ENCODE results near the gene CPNE9.

Gene CPNE9

DNA sequence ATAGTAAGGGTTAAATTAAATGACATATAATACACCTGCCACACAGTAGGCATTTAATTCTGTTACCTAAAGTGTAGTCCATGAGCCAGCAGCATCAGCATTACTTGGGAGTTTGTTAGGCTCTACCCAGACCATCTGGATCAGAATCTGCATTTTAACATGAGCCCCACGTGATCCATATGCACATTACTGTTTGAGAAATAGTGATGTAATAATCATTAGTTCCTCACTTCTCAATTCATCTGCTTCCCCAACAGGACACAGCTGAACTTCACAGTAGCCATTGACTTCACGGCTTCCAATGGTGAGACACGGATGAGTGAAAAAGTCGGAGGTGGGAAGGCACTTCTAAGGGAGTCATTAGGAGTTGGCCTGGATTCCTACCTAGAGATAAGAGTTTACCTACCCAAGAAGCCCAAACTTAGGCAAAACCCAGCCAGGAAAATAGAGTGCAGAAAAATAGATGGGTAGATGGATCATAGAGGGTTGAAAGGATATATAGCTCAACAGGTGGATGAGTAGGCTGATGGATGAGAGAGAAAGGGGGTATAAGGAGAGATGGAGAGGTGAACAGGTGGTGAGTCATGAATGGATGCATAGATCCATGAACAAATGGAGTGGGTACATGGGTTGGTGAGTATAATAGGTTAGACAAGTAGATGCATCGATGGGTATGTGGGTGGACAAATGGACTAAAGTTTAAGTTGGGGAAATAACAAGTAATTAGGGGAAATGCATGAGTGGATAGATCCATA lies 13.3 kb downstream of the CPNE9 start:
- no peak for DNase-seq

DNA sequence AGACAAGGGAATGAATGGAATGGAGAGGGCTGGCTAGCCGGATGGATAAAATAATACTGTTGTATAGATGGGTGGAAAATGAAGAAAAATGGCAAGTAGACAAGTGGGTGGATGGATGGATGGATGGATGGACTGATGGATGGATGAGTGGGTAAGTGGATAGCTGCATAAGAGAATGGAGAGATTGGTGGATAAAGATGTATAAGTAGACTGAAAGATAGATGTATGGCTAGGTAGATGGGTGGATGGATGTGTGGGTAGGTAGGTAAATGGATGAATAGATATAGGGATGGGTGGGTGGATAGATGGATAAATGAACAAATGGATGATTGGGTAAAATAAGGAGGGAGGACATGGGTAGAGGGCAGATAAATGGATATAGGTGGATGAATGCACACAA lies 13.9 kb downstream of the CPNE9 start:
- no peak for DNase-seq

DNA sequence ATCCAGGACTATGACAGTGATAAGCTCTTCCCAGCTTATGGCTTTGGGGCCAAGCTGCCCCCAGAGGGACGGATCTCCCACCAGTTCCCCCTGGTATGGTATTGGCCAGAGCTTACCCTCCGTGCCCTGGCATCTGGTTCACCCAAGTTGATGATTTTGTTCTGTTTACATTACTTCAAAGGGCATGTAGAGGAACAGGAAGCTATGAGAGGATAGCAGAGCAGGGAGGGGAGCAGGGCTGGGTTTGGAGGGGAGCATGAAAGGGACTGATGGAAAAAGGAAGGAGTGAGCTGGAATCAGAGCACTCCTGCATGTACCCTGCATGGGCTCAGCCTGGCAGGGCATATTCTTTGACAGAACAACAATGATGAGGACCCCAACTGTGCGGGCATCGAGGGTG lies 14.5 kb downstream of the CPNE9 start:
- no peak for DNase-seq

GRCh38 chr3:9721015-9721699 lies 17.5 kb downstream of the CPNE9 start:
- DNase-seq: no peak

DNA sequence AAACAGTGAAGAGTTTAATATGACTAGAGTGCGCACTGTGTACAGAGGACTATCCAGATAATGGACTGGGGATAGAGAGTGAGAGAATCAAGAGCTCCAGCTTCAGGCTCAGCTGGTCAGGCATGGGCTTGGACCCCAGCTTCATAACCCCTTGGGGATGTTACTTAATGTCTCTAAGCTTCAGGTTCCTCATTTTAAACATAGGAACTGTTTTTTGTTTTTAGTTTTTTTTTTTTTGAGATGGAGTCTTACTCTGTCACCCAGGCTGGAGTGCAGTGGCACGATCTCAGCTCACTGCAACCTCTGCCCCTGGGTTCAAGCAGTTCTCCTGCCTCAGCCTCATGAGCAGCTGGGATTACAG lies 18.0 kb downstream of the CPNE9 start:
- DNase-seq: no peak

DNA sequence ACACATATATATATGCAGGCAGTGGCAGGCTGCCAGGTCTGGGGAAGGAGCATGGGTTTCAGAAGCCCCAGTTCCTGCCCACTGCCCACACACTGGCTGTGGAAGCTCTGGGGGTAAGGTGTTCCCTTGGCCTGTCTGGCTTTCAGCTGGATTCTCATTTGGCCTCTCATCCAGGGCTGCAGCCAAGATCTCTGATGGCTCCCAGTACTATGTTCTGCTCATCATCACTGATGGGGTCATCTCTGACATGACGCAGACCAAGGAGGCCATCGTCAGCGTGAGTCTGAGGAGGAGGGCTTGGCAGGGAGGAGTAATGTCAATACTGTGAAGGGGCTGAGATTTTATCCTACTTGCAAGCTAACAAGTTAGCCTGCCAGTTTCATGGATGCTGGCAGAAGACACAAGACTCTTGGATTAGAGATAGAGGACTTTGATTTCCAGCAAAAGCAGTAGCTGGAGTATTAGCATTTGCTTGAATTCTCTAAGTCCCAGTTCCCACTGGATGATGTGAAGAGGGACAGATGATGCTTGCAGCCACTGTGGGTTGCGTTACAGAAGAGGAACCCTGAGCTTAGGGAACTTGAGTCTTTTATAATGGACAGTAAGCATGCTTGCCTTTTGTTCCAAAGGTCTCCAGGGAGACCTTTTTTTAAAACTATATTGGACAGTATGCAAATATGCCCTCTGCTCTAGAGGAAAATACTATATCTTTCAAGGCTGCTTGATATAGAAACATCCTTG lies 22.3 kb downstream of the CPNE9 start:
- no peak for DNase-seq

GRCh38 chr3:9727041-9727595 lies 23.5 kb downstream of the CPNE9 start:
- DNase-seq: no peak

GRCh38 chr3:9727743-9728142 lies 24.1 kb downstream of the CPNE9 start:
- DNase-seq: no peak

DNA sequence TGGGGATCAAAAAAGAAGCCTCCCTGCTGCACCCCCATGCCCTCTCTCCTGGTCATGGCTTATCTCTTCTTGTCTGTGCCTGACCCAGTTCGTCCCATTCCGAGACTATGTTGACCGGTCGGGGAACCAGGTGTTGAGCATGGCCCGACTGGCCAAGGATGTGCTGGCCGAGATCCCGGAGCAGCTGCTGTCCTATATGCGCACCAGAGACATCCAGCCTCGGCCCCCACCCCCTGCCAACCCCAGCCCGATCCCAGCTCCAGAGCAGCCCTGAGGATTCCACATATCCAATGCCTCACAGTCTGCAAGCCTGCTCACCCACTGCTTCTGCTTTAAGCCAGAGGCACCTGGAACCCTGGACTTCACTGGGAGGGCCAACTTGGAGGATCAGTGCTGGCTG lies 25.8 kb downstream of the CPNE9 start:
- DNase-seq: no peak

DNA sequence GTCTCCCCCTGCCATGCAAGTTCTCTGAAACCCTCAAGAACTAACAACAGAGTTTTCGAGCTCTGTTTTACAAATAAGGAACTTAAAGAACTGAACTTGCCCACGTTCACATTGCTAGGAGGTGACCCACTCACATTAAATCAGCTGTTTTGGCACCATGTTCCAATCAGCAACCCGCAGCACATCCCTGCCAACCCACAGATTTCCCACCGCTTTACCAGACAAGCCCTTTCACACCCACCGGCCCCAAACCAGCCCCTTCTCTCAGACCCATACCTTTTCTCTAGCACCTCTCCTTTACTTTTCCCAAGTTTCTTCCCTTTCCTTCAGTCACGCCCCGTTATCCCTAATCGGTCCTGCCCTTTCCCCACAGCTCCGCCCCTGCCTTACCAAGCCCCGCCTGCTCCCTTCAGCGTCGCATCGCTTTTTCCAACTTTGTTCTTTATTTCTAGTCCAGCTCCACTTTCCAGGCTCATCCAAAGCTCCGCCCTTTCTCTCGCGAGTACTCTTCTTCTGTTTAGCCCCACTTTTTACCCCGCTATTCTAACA lies 27.1 kb downstream of the CPNE9 start:
- no peak for DNase-seq

- DNase-seq: peak; percentile 88
Observed at GRCh38 chr3:9731206-9732079, 27.8 kb downstream of the CPNE9 start, which contains the start of gene BRPF1. Gene BRPF1, plus strand, starts transcription at chr3:9731735. Its CDS starts 2,406 bp downstream, at chr3:9734141.

- no peak for DNase-seq
Observed at GRCh38 chr3:9732080-9732739, 28.6 kb downstream of the CPNE9 start.

- DNase-seq: no peak
Observed at GRCh38 chr3:9732740-9733115, 29.1 kb downstream of the CPNE9 start.

- DNase-seq: no peak
Observed at GRCh38 chr3:9736831-9737230, 33.2 kb downstream of the CPNE9 start.

DNA sequence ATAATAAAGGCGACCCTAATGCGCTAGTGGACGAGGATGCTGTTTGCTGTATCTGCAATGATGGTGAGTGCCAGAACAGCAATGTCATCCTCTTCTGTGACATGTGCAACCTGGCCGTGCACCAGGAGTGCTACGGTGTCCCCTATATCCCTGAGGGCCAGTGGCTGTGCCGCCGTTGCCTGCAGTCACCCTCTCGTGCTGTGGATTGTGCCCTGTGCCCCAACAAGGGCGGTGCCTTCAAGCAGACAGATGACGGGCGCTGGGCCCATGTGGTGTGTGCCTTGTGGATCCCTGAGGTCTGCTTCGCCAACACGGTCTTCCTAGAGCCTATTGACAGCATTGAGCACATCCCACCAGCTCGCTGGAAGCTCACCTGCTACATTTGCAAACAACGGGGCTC lies 35.5 kb downstream of the CPNE9 start:
- no peak for DNase-seq

GRCh38 chr3:9742560-9742959 lies 38.9 kb downstream of the CPNE9 start:
- DNase-seq: no peak

DNA sequence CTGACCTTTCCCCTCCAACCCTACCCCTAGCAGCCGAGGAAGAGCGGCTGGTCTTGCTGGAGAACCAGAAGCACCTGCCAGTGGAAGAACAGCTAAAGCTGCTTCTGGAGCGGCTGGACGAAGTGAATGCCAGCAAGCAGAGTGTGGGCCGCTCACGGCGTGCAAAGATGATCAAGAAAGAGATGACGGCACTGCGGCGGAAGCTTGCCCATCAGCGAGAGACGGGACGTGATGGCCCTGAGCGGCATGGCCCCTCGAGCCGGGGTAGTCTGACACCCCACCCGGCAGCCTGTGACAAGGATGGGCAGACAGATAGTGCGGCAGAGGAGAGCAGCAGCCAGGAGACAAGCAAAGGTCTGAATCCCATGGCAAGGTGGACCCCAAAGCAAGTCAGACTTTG lies 39.9 kb downstream of the CPNE9 start:
- DNase-seq: no peak

GRCh38 chr3:9744162-9744561 lies 40.5 kb downstream of the CPNE9 start:
- no peak for DNase-seq

DNA sequence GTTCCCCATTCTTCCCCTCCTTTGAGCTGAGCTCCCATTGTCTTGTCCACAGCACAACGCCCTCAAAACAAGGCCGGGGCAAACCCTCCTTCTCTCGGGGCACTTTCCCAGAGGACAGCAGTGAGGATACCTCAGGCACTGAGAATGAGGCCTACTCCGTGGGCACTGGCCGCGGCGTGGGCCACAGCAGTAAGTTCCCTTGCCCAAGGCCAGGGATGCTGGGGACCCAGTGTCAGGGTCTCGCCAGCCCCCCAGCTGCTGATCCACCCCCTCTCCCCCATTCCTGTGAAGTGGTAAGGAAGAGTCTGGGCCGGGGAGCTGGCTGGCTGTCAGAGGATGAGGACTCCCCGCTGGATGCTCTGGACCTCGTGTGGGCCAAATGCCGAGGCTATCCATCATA lies 41.9 kb downstream of the CPNE9 start:
- DNase-seq: no peak

GRCh38 chr3:9746330-9746729 lies 42.7 kb downstream of the CPNE9 start:
- no peak for DNase-seq

- no peak for DNase-seq
Observed at GRCh38 chr3:9747267-9747666, 43.6 kb downstream of the CPNE9 start.

- DNase-seq: no peak
Observed at GRCh38 chr3:9748031-9748430, 44.4 kb downstream of the CPNE9 start.
